Upper lobe of left lung (tissue), 6 donors: ENCODE measurements around the gene LRRN2. TPM values are rescaled to one million over a fixed set of nuclear protein-coding genes. Genes with fewer than 3 reads are reported as not detected.
A peak's percentile ranks its signal among the peaks of the same experiment; 100 is the strongest.

Source experiments
- ATAC-seq, 2 donors: fragments of 200-7000 bp; cut with Tn5 transposase; one replicate each; pipeline ENCODE4 v1.9.1; 2022; ENCODE audit warnings: mild to moderate bottlenecking in 2 of 2, moderate library complexity in 2 of 2; ENCODE audit not compliant: low FRiP score in 2 of 2
- DNase-seq, 2 donors: peaks; one replicate each; pipeline ENCODE4 v3.0.0-alpha.2; 2019 to 2020
- H3K27ac ChIP-seq, 4 donors: fragments of 200-600 bp; sonication (generic); one replicate each; pipeline ENCODE4 v1.5.1; 2016 to 2019
- H3K27me3 ChIP-seq, 4 donors: fragments of 200-600 bp; sonication (generic); one replicate each; pipeline ENCODE4 v1.5.1; 2017 to 2019
- H3K36me3 ChIP-seq, 4 donors: fragments of 200-600 bp; sonication (generic); one replicate each; pipeline ENCODE4 v1.5.1; 2016 to 2019
- H3K4me1 ChIP-seq, 4 donors: fragments of 200-600 bp; sonication (generic); one replicate each; pipeline ENCODE4 v1.5.1; 2018 to 2019
- H3K4me3 ChIP-seq, 4 donors: fragments of 200-600 bp; sonication (generic); one replicate each; pipeline ENCODE4 v1.5.1; 2017 to 2019; ENCODE audit warnings: mild to moderate bottlenecking in 2 of 4, moderate library complexity in 1 of 4
- H3K9me3 ChIP-seq, 4 donors: fragments of 200-600 bp; sonication (generic); one replicate each; pipeline ENCODE4 v1.5.1; 2018 to 2019
- CTCF ChIP-seq, 6 experiments: fragments of 450-650 bp in 4 of 6; fragments of 200-600 bp in 2 of 6; sonication (generic) in 2 of 6; IDR thresholded peaks; one replicate each; pipeline ENCODE4 v1.5.1; 2016 to 2019; ENCODE audit warnings: antibody characterized with exemption in 6 of 6
- EP300 ChIP-seq, 4 donors: sonication (generic); formaldehyde crosslinking; IDR thresholded peaks; one replicate each; pipeline ENCODE4 v1.5.1; 2017; ENCODE audit warnings: antibody characterized with exemption in 4 of 4, control low read depth in 2 of 4
- POLR2A ChIP-seq, 4 donors: fragments of 450-650 bp; IDR thresholded peaks; one replicate each; pipeline ENCODE4 v1.5.1; 2016 to 2017; ENCODE audit warnings: antibody characterized with exemption in 4 of 4, mild to moderate bottlenecking in 2 of 4
- POLR2AphosphoS5 ChIP-seq, 2 donors: sonication (generic); formaldehyde crosslinking; IDR thresholded peaks; one replicate each; pipeline ENCODE4 v1.5.1; 2017; ENCODE audit warnings: antibody characterized with exemption in 2 of 2
- WGBS, 2 donors: methylation state at CpG; one replicate each; pipeline ENCODE4 v1.1.5; 2017 to 2018; 5-methylcytosine and 5-hydroxymethylcytosine counted together
- total RNA-seq, 6 donors: library from RNA; depleted of rRNA in 4 of 6; stranded (reverse); fragments of >200 nt in 4 of 6; gene quantifications; one replicate each; pipeline versions ENCODE4 v1.1.0 to v1.2.1, GENCODE V29; 2016 to 2021
- donor health status: DM: no; HTN: no; CAD: no; lungs with moderate emphysema.
- donor health status: DM: no; HTN: yes; CAD: no; lungs with severe emphysema.

LRRN2 gene
- total RNA-seq, 6 donors from 2014 or later, result 0.61 to 4.2 (median 2.6) TPM; not detected in 1

GRCh38 chr1:204627436-204627835 is 58.1 kb downstream of the LRRN2 start:
- Histone ChIP-seq H3K27me3 (no peaks in the 10 kb centered on the region), H3K4me3 (no peak overlapping the region), H3K27ac (no peak overlapping the region), H3K9me3 (no peaks in the 10 kb centered on the region), H3K4me1 (peaks cover 0 to 3% (median 0%) of the 10 kb centered on the region in 4 donors), H3K36me3 (no peaks in the 10 kb centered on the region)
- no peak for ATAC-seq
- no peak for DNase-seq
- TF ChIP-seq EP300 (IDR thresholded peaks at IDR 0.05) (no peak), POLR2AphosphoS5 (IDR thresholded peaks at IDR 0.05) (no peak)
- WGBS, 2 donors, result 82 to 83% methylated on average over 4 of the region's 4 CpGs

GRCh38 chr1:204626381-204626780 is 59.2 kb downstream of the LRRN2 start:
- H3K9me3 ChIP-seq, result no peaks in the 10 kb centered on the region
- no peak for DNase-seq
- ATAC-seq, result no peak
- no peaks in the 10 kb centered on the region for H3K36me3 ChIP-seq
- H3K4me3 ChIP-seq, result no peak overlapping the region
- no peak overlapping the region for H3K27ac ChIP-seq
- TF ChIP-seq CTCF (IDR thresholded peaks at IDR 0.05) (no peak), POLR2AphosphoS5 (IDR thresholded peaks at IDR 0.05) (no peak), EP300 (IDR thresholded peaks at IDR 0.05) (no peak), POLR2A (IDR thresholded peaks at IDR 0.05) (no peak)
- peaks cover 0 to 3% (median 0%) of the 10 kb centered on the region in 4 donors for H3K4me1 ChIP-seq
- no peaks in the 10 kb centered on the region for H3K27me3 ChIP-seq
- 78 to 79% methylated on average over 7 of the region's 7 CpGs for WGBS, 2 donors

GRCh38 chr1:204624631-204625216 is 60.8 kb downstream of the LRRN2 start:
- no peaks in the 10 kb centered on the region for H3K36me3 ChIP-seq
- H3K27me3 ChIP-seq, result no peaks in the 10 kb centered on the region
- TF ChIP-seq EP300 (IDR thresholded peaks at IDR 0.05) (no peak), CTCF (IDR thresholded peaks at IDR 0.05) (no peak), POLR2AphosphoS5 (IDR thresholded peaks at IDR 0.05) (no peak), POLR2A (IDR thresholded peaks at IDR 0.05) (no peak)
- DNase-seq (no peak), ATAC-seq (no peak)
- no peak overlapping the region for H3K4me3 ChIP-seq
- H3K4me1 ChIP-seq, result peaks cover 0 to 3% (median 0%) of the 10 kb centered on the region in 4 donors
- no peak overlapping the region for H3K27ac ChIP-seq
- WGBS, 2 donors, result 47 to 67% methylated on average over 4 to 11 of the region's 12 CpGs
- H3K9me3 ChIP-seq, result no peaks in the 10 kb centered on the region

- WGBS, 2 donors, result 65 to 67% methylated on average over 1 to 3 of the region's 3 CpGs
- Histone ChIP-seq H3K27me3 (no peaks in the 10 kb centered on the region), H3K9me3 (no peaks in the 10 kb centered on the region), H3K4me1 (peaks cover 0 to 3% (median 0%) of the 10 kb centered on the region in 4 donors), H3K27ac (no peak overlapping the region), H3K36me3 (no peaks in the 10 kb centered on the region), H3K4me3 (no peak overlapping the region)
- no peak for ATAC-seq
- no peak for TF ChIP-seq POLR2A (IDR thresholded peaks at IDR 0.05)
- no peak for TF ChIP-seq POLR2AphosphoS5 (IDR thresholded peaks at IDR 0.05)
- TF ChIP-seq CTCF (IDR thresholded peaks at IDR 0.05), result peak in 1 of 6 experiments; percentile 15
- TF ChIP-seq EP300 (IDR thresholded peaks at IDR 0.05), result no peak
- no peak for DNase-seq
Measured at GRCh38 chr1:204623894-204624361, 61.6 kb downstream of the LRRN2 start.

- WGBS, 2 donors, result 55 to 76% methylated on average over 5 to 8 of the region's 8 CpGs
- Histone ChIP-seq H3K4me3 (no peak overlapping the region), H3K4me1 (peaks cover 0 to 3% (median 0%) of the 10 kb centered on the region in 4 donors), H3K9me3 (no peaks in the 10 kb centered on the region), H3K27ac (no peak overlapping the region), H3K36me3 (no peaks in the 10 kb centered on the region), H3K27me3 (no peaks in the 10 kb centered on the region)
- DNase-seq (peak in 1 of 2 donors; percentile 51), ATAC-seq (no peak)
- TF ChIP-seq POLR2AphosphoS5 (IDR thresholded peaks at IDR 0.05) (no peak), POLR2A (IDR thresholded peaks at IDR 0.05) (no peak), EP300 (IDR thresholded peaks at IDR 0.05) (no peak), CTCF (IDR thresholded peaks at IDR 0.05) (no peak)
Measured at GRCh38 chr1:204623365-204623893, 62.1 kb downstream of the LRRN2 start.
